22Rv1 (cell line): Measurements from ENCODE around the gene FCAMR.

ENCODE experiments used
- H3K27ac ChIP-seq: fragments of 450-650 bp; 2 replicates; pipeline ENCODE4 v1.5.1; 2017
- CTCF ChIP-seq: fragments of 450-650 bp; IDR thresholded peaks from 2 replicates; pipeline ENCODE4 v1.5.1; 2017; ENCODE audit warnings: mild to moderate bottlenecking
- ZFX ChIP-seq: fragments of 450-650 bp; IDR thresholded peaks from 2 replicates; pipeline ENCODE4 v1.6.1; 2017; ENCODE audit warnings: antibody characterized with exemption, borderline replicate concordance

FCAMR gene

GRCh38 chr1:206969090-206969489, 1.2 kb downstream of the FCAMR start:
- H3K27ac ChIP-seq: no peak overlapping the region
- no peak for TF ChIP-seq CTCF
- TF ChIP-seq ZFX: no peak

GRCh38 chr1:206967096-206967849, 3.0 kb downstream of the FCAMR start:
- TF ChIP-seq CTCF: no peak
- TF ChIP-seq ZFX: no peak
- H3K27ac ChIP-seq: no peak overlapping the region

GRCh38 chr1:206965781-206966180, 4.5 kb downstream of the FCAMR start:
- no peak overlapping the region for H3K27ac ChIP-seq
- TF ChIP-seq ZFX (no peak), CTCF (no peak)

GRCh38 chr1:206963740-206964139, 6.5 kb downstream of the FCAMR start:
- TF ChIP-seq ZFX (no peak), CTCF (no peak)
- H3K27ac ChIP-seq: no peak overlapping the region

- H3K27ac ChIP-seq: no peak overlapping the region
Observed at GRCh38 chr1:206963119-206963712, 7.0 kb downstream of the FCAMR start.

GRCh38 chr1:206962272-206962671, 8.0 kb downstream of the FCAMR start:
- TF ChIP-seq ZFX (no peak), CTCF (no peak)
- H3K27ac ChIP-seq: no peak overlapping the region

More at GRCh38 chr1:206963119-206963712, 7.0 kb downstream of the FCAMR start:
- TF ChIP-seq CTCF (no peak), ZFX (no peak)

GRCh38 chr1:206961668-206962067, 8.6 kb downstream of the FCAMR start:
- no peak for TF ChIP-seq CTCF
- no peak overlapping the region for H3K27ac ChIP-seq
